ENCODE results near the gene ANGPTL7.
"Not testable (repeated sequence)": the region's sequence is repeated elsewhere in the genome, so short reads cannot be mapped to it uniquely, and the experiment has no call there.

ANGPTL7 gene

GRCh38 chr1:11170102-11170501 is 19.1 kb upstream of the ANGPTL7 start:
- DNase-seq: no peak

- no peak for DNase-seq
These were observed 14.8 kb upstream of the ANGPTL7 start for GRCh38 chr1:11174261-11174942.

DNA sequence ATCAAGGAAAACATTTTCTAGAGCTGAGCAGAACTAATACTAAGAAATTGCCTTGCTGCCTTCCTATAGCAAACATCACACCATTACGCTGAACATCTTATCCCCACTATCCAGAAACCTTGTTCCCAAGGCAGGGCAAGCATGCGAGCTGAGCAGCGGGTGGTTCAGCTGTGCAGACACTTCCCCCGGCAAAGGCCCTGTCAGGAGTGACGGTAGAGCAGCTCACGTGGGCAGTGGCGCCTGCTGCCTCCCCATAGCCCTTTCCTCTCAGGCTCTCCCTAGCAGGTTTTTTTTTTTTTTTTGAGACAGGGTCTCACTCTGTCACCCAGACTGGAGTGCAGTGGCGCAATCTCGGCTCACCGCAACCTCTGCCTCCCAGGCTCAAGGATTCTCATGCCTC is 13.7 kb upstream of the ANGPTL7 start:
- DNase-seq: no peak

DNA sequence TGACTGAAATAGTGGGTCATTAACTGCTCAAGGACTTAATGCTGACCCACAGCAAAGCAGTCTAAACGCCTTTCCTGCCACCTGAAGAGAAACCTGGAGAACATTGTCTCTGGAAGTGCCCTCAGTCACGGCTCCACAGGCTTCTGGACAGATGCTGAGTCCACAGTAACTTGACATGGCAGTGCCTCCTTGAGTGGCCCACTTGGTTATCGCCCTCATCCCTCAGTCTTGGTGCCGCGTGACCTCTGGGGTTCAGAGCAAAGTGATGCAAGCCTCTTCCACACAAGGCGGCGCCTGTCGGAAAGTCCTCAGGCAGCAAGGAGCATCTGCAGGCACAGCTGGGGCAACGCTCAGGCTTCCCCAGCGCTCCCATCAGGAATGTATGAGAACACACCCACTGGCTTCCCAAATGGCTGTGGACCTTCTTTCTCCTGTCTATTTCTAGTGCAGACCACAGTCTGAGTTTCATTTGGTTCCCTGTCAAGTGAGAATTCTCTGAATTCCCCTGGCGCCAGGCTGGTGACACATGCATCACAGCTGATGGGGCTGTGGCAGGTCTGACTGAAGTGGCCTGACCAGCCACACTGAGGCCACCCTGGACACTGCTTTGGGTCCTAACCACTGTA is 13.0 kb upstream of the ANGPTL7 start:
- DNase-seq: no peak

DNA sequence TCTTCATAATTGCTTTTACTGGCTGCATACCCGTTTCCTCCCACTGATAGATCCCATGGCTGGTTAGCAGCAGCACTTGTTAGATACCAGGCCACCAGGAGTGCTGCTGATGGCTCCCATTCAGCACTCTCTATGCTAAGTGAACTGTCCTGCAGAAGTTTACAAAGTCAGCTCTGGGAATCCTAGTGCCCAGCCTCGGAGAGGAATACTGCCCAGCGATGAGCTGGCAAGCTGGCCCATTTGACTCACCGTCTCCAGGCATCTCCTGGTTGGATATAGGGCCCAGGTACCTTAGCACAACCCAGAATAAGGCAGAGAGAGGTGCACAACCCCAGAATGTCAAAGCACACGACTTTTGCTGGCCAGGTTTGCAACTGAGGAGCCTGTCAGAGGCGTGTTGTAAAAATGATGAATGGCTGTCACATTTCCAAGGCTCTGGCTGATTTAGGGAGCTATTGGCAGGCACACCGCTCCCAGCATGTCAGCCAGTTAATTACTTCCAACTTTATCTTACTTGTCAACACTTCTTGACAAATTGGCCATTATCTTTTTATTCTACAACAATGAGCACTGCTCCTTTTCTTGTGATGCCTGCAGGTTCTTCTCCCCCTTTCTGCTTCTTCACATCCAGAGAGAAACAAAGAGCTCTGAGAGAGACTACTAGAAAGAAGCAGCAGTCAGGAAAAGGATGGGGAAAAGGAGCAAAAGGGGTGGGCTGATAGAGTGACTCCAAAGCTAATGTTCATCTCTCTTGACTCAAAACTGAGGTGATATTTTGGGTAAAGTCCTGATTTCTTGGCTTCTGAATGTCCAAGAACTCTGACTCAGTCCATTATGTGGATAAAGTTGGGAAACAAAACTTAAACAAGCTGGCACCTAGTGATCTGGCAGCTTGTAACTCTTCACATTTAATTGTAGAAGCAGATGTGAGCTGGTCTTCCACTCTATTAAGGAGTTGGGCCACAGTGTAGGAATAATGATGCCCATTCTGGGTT is 10.8 kb upstream of the ANGPTL7 start:
- DNase-seq: no peak

GRCh38 chr1:11179125-11179524 is 10.0 kb upstream of the ANGPTL7 start:
- DNase-seq: no peak

DNA sequence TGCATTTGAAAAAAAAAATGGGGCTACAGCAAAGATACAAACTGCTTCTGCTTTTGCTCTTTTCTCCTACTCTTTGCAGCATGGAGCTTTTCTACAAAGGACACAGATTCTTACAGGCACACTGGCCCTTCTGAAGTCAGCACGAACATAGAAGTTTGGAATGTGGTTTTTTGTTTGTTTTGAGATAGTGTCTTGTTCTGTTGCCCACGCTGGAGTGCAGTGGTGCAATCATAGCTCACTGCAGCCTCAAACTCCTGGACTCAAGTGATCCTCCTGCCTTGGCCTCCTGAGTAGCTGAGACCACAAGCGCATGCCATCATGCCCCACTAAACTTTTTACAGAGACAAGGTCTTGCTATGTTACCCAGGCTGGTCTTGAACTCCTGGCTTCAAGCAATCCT is 9.4 kb upstream of the ANGPTL7 start:
- not testable (repeated sequence) for DNase-seq

- no peak for DNase-seq
These were observed 8.8 kb upstream of the ANGPTL7 start for GRCh38 chr1:11180342-11180744.

- no peak for DNase-seq
These were observed 6.3 kb upstream of the ANGPTL7 start for GRCh38 chr1:11182884-11183283.

- DNase-seq: no peak
These were observed 4.2 kb upstream of the ANGPTL7 start for GRCh38 chr1:11184973-11185372.

DNA sequence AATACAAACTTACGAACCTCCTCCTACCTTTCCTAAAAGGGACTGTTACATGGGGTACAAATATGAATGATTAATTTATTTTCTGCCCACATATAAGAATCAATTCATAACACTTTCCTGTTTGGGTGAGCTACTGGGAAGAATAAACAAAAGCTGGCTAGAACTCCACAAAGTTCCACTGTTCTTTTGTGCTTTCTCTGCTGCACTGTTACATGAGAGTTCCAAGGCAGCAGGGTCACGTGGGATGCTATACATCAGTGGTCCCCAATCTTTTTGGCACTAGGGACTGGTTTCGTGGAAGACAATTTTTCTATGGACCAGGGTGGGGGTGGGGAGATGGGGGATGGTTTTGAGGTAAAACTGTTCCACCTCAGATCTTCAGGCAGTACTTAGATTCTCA is 2.2 kb upstream of the ANGPTL7 start:
- DNase-seq: no peak

DNA sequence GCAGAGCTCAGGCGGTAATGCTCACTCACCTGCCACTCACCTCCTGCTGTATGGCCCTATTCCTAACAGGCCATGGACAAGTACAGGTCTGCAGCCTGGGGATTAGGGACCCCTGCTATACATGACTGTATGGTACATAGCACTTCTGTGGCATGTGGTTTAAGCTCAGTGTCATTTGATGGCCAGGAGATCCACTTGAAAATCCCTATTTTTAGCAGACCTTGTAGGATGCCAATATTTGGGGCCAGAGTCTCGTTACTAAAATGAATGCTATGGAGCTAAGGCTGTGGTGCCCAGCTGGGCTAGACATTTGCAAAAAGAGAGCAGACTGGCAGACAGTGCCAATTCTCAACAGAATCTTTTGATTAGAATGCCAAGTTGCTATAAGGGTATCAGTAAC is 1.7 kb upstream of the ANGPTL7 start:
- DNase-seq: no peak

GRCh38 chr1:11187931-11188330 is 1.2 kb upstream of the ANGPTL7 start:
- DNase-seq: no peak

DNA sequence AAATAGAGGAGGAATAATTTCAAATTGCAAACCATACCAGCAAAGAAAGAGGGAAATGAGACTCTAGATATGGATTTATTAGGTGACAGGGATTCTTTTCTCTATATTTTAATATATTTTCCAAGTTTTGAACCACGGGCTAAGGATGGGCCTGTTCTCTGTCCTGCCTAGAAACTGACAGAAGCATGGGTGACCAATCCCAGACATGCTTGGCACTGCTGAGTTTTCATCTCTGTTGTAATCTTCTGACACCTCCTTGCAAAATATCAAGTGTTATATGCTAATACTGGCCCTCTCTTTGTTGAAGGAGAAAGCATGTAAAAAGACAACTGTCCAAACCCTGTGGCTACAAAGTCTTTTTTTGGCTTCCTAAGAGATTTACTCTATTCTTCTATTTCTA is 774 bp upstream of the ANGPTL7 start:
- DNase-seq: no peak

- no peak for DNase-seq
These were observed 4.2 kb downstream of the ANGPTL7 start for GRCh38 chr1:11193376-11193775.

DNA sequence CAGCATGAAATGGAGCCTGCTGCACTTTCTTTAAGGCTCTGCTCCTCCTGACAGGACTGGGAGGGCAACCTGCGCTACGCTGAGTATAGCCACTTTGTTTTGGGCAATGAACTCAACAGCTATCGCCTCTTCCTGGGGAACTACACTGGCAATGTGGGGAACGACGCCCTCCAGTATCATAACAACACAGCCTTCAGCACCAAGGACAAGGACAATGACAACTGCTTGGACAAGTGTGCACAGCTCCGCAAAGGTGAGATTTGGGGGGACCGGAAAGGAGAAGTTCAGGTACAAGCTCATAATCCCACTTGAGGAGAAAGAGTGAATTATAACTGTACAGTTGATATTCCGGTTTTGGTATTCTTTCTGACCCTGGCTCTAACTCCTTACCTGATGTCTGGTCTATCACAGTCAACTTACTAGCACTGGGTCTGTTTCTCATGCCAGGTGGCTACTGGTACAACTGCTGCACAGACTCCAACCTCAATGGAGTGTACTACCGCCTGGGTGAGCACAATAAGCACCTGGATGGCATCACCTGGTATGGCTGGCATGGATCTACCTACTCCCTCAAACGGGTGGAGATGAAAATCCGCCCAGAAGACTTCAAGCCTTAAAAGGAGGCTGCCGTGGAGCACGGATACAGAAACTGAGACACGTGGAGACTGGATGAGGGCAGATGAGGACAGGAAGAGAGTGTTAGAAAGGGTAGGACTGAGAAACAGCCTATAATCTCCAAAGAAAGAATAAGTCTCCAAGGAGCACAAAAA is 5.4 kb downstream of the ANGPTL7 start:
- no peak for DNase-seq

DNA sequence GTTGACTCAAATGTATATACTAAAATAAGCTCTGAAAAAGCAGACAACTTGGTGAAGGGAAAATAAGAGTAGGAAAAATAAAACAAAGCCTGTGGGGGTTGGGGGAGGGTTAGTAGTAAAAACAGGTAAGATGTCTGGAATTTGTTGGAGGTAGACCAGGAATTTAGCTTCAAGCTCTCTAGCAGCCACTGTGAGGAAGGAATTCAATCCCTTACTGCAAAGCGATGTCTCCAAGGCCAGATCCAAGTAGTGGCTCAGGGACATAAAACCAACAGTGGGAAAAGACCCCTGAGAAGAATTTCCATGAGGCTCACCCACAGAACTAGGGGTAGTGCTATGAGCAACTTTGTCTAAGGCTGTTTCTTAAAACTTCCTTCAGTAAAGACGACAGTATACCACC is 7.8 kb downstream of the ANGPTL7 start:
- no peak for DNase-seq

GRCh38 chr1:11197359-11197758 is 8.2 kb downstream of the ANGPTL7 start:
- no peak for DNase-seq

DNA sequence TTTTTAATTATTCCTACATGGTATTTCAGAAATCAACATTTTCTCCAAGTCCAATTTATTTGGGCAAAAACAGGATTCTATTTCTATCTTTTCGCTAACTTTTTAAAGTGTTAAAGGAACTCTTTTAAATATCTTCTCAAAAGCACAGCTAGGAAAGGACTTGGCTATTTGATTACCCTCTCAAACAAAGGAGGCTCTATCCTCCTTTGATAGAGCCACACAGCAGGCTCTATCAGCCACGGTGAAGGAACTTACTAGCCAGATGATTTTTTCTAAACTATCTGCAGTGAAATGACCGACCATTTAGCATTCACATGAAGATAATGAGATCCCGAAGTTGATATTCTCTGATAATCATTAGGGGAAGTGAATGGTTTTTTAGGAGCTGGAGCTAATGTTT is 9.1 kb downstream of the ANGPTL7 start:
- DNase-seq: no peak

DNA sequence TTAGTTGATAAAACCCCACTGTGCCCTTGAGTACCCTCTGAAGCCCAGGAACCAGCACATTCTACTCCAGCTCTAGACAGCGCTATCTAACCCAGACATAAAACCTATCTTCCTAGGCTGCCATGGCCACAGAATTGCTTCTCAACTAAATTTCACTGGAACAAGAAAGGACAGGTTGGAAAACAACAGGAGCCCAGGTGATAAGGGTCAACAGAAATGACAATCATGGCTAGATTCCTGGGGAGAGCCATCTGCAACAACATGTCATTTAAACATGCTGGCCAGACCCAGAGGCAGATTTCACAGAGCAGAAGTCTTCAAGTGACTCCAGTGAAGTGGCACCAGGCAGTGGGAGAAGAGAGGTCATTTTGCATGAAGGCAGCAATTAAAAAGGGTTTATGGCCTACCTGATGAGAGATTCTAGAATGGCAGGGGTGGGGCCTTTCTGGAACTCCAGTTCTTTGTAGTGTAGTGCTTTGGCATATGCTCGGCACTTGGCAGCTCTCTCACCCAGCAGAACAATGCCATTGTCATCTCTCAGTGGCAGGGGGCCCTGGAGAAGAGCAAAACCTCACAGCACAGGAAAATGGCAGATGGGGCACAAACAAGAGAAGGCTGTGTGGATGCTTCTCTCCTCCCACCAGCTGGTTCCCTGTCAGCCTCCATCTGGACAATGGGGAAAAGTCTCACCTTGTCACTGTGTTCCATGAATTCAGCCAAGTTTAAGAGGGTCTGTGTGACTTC is 9.9 kb downstream of the ANGPTL7 start:
- no peak for DNase-seq

DNA sequence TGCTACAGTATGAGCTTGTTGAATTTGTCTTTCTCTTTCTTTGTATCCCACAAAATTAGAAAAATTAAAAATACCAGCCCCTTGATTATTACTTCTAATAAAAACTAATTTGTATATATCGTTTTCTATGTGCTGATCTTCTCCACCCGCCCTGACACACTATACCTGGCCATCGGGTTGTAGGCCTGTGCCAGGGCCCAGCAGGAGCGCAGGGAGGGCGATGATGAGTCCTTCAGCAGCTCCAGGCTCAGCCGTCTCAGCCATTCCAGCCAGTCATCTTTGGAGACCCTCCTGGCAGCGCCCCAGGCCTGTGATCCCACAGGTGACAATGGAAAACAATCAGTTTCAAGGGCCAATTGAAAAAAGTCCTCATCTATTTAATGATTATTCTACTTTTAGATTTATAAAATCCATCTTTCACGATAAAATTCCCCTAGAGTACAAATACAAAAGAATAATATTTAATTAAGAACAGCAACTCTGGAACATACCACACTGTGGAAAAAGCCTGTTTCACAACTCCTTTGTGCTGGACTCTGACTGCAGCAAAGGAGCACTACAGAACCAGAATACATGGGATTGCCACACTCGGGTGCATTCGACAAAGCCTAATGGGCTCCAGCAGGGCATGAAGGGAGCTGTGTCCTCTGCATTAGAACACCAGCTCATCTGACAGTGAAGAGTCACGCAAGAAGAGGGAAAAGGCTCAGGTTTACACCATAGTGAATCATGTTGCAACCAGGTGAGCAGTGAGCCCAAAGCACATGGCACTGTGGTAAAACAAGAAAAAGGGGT is 15.4 kb downstream of the ANGPTL7 start:
- no peak for DNase-seq
